ENCODE data around the gene MICU2.

MICU2 gene

GRCh38 chr13:21534760-21535159 is 69.2 kb downstream of the MICU2 start:
- Histone ChIP-seq H3K18ac (ENCODE audit: low read length) (no peak overlapping the region), H3K9ac (ENCODE audit: low read depth, low read length, poor library complexity) (no peak overlapping the region), H4K91ac (ENCODE audit: low read depth, low read length, poor library complexity) (no peak overlapping the region), H2AK5ac (ENCODE audit: low read depth, low read length) (no peak overlapping the region), H3K14ac (ENCODE audit: low read length) (no peak overlapping the region), H3K9me3 (replicated peaks in 1 of 2; ENCODE audit: control insufficient read depth in 2 of 2, insufficient read depth in 1 of 2, low read depth in 1 of 2, low read length in 2 of 2) (no peaks in the 10 kb centered on the region), H2AFZ (ENCODE audit: low read length) (no peak overlapping the region), H3K4me1 (ENCODE audit: control insufficient read depth in 2 of 2, insufficient read depth in 1 of 2, low read depth in 1 of 2, low read length in 2 of 2) (no peaks in the 10 kb centered on the region), H3K36me3 (replicated peaks in 1 of 2; ENCODE audit: control insufficient read depth in 2 of 2, insufficient read depth in 2 of 2, low read length in 2 of 2) (peaks cover 1 to 10% of the 10 kb centered on the region in 2 donors), H3K23ac (ENCODE audit: low read depth, low read length, poor library complexity) (no peak overlapping the region), H3K79me1 (ENCODE audit: low read depth, low read length) (peaks cover 2% of the 10 kb centered on the region), H3K27ac (replicated peaks; ENCODE audit: low read length) (no peak overlapping the region), H2BK15ac (ENCODE audit: low read length) (no peak overlapping the region), H3K4ac (ENCODE audit: low read length) (no peak overlapping the region), H2BK12ac (ENCODE audit: low read length) (no peak overlapping the region), H3K4me3 (ENCODE audit: low read length in 2 of 2) (no peak overlapping the region), H3K4me2 (ENCODE audit: insufficient read depth, low read length, poor library complexity, severe bottlenecking) (no peak overlapping the region), H2BK5ac (ENCODE audit: low read length) (no peak overlapping the region), H4K8ac (ENCODE audit: low read depth, low read length) (no peak overlapping the region), H3K27me3 (ENCODE audit: control insufficient read depth in 3 of 3, insufficient read depth in 3 of 3, low read depth in 1 of 3, low read length in 3 of 3) (no peaks in the 10 kb centered on the region), H2BK120ac (ENCODE audit: low read depth, low read length) (no peak overlapping the region)
- WGBS, 2 donors (ENCODE audit: extremely low coverage in 2 of 2, insufficient read length in 2 of 2, insufficient replicate concordance in 1 of 2): no CpG with 5 or more reads among the region's 1 CpG
- no peak for DNase-seq (ENCODE audit: low spot score)

GRCh38 chr13:21531455-21531854 is 72.5 kb downstream of the MICU2 start:
- Histone ChIP-seq H2AK5ac (ENCODE audit: low read depth, low read length) (no peak overlapping the region), H3K4me3 (ENCODE audit: low read length in 2 of 2) (no peak overlapping the region), H3K14ac (ENCODE audit: low read length) (no peak overlapping the region), H2BK120ac (ENCODE audit: low read depth, low read length) (no peak overlapping the region), H3K27me3 (ENCODE audit: control insufficient read depth in 3 of 3, insufficient read depth in 3 of 3, low read depth in 1 of 3, low read length in 3 of 3) (no peaks in the 10 kb centered on the region), H3K4me2 (ENCODE audit: insufficient read depth, low read length, poor library complexity, severe bottlenecking) (no peak overlapping the region), H4K8ac (ENCODE audit: low read depth, low read length) (no peak overlapping the region), H3K9ac (ENCODE audit: low read depth, low read length, poor library complexity) (no peak overlapping the region), H3K36me3 (replicated peaks in 1 of 2; ENCODE audit: control insufficient read depth in 2 of 2, insufficient read depth in 2 of 2, low read length in 2 of 2) (peaks cover 2 to 5% of the 10 kb centered on the region in 2 donors), H4K91ac (ENCODE audit: low read depth, low read length, poor library complexity) (no peak overlapping the region), H3K18ac (ENCODE audit: low read length) (no peak overlapping the region), H3K27ac (replicated peaks; ENCODE audit: low read length) (no peak overlapping the region), H3K4me1 (ENCODE audit: control insufficient read depth in 2 of 2, insufficient read depth in 1 of 2, low read depth in 1 of 2, low read length in 2 of 2) (no peaks in the 10 kb centered on the region), H3K9me3 (replicated peaks in 1 of 2; ENCODE audit: control insufficient read depth in 2 of 2, insufficient read depth in 1 of 2, low read depth in 1 of 2, low read length in 2 of 2) (no peaks in the 10 kb centered on the region), H2AFZ (ENCODE audit: low read length) (no peak overlapping the region), H2BK15ac (ENCODE audit: low read length) (no peak overlapping the region), H3K79me1 (ENCODE audit: low read depth, low read length) (peaks cover 2% of the 10 kb centered on the region), H2BK12ac (ENCODE audit: low read length) (no peak overlapping the region), H3K23ac (ENCODE audit: low read depth, low read length, poor library complexity) (no peak overlapping the region), H3K4ac (ENCODE audit: low read length) (no peak overlapping the region), H2BK5ac (ENCODE audit: low read length) (no peak overlapping the region)
- WGBS, 2 donors (ENCODE audit: extremely low coverage in 2 of 2, insufficient read length in 2 of 2, insufficient replicate concordance in 1 of 2): no CpG with 5 or more reads among the region's 5 CpGs
- DNase-seq (ENCODE audit: low spot score): no peak

DNA sequence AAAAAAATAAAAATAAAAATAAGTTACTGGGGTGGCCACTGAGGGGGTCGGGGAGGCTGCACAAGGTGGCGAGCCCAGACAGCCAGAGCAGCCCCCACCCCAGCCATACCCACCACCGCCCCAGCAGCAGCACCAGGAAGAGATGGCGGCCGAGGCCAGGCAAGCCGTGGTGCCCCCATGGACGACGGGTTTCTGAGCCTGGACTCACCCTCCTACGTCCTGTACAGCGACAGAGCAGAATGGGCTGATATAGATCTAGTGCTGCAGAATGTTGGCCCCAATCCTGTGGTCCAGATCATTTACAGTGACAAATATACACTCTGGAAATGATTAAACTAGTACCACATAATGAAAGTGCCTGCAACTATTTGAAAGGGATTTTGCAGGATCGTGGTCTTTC is 73.3 kb downstream of the MICU2 start:
- Histone ChIP-seq H3K9me3 (replicated peaks in 1 of 2; ENCODE audit: control insufficient read depth in 2 of 2, insufficient read depth in 1 of 2, low read depth in 1 of 2, low read length in 2 of 2) (no peaks in the 10 kb centered on the region), H3K27me3 (ENCODE audit: control insufficient read depth in 3 of 3, insufficient read depth in 3 of 3, low read depth in 1 of 3, low read length in 3 of 3) (no peaks in the 10 kb centered on the region), H3K14ac (ENCODE audit: low read length) (no peak overlapping the region), H3K27ac (replicated peaks; ENCODE audit: low read length) (no peak overlapping the region), H3K4me3 (ENCODE audit: low read length in 2 of 2) (no peak overlapping the region), H4K8ac (ENCODE audit: low read depth, low read length) (no peak overlapping the region), H2BK120ac (ENCODE audit: low read depth, low read length) (no peak overlapping the region), H3K79me1 (ENCODE audit: low read depth, low read length) (peaks cover 2% of the 10 kb centered on the region), H2AK5ac (ENCODE audit: low read depth, low read length) (no peak overlapping the region), H3K9ac (ENCODE audit: low read depth, low read length, poor library complexity) (peak overlapping the region; percentile 60), H2BK12ac (ENCODE audit: low read length) (peak overlapping the region; percentile 58), H2BK15ac (ENCODE audit: low read length) (no peak overlapping the region), H4K91ac (ENCODE audit: low read depth, low read length, poor library complexity) (no peak overlapping the region), H2BK5ac (ENCODE audit: low read length) (no peak overlapping the region), H2AFZ (ENCODE audit: low read length) (no peak overlapping the region), H3K4me1 (ENCODE audit: control insufficient read depth in 2 of 2, insufficient read depth in 1 of 2, low read depth in 1 of 2, low read length in 2 of 2) (no peaks in the 10 kb centered on the region), H3K23ac (ENCODE audit: low read depth, low read length, poor library complexity) (no peak overlapping the region), H3K18ac (ENCODE audit: low read length) (peak overlapping the region; percentile 48), H3K4me2 (ENCODE audit: insufficient read depth, low read length, poor library complexity, severe bottlenecking) (no peak overlapping the region), H3K4ac (ENCODE audit: low read length) (no peak overlapping the region), H3K36me3 (replicated peaks in 1 of 2; ENCODE audit: control insufficient read depth in 2 of 2, insufficient read depth in 2 of 2, low read length in 2 of 2) (peaks cover 2 to 5% of the 10 kb centered on the region in 2 donors)
- no peak for DNase-seq (ENCODE audit: low spot score)
- no CpG with 5 or more reads among the region's 11 CpGs for WGBS, 2 donors (ENCODE audit: extremely low coverage in 2 of 2, insufficient read length in 2 of 2, insufficient replicate concordance in 1 of 2)

- no peak overlapping the region for H3K14ac ChIP-seq (ENCODE audit: low read length)
- no peak overlapping the region for H2BK15ac ChIP-seq (ENCODE audit: low read length)
- no peak overlapping the region for H3K4ac ChIP-seq (ENCODE audit: low read length)
- no peaks in the 10 kb centered on the region for H3K9me3 ChIP-seq (replicated peaks in 1 of 2; ENCODE audit: control insufficient read depth in 2 of 2, insufficient read depth in 1 of 2, low read depth in 1 of 2, low read length in 2 of 2)
- no peak overlapping the region for H2AFZ ChIP-seq (ENCODE audit: low read length)
- H2BK12ac ChIP-seq (ENCODE audit: low read length): no peak overlapping the region
- no peaks in the 10 kb centered on the region for H3K27me3 ChIP-seq (ENCODE audit: control insufficient read depth in 3 of 3, insufficient read depth in 3 of 3, low read depth in 1 of 3, low read length in 3 of 3)
- no peak overlapping the region for H2AK5ac ChIP-seq (ENCODE audit: low read depth, low read length)
- no peak overlapping the region for H3K9ac ChIP-seq (ENCODE audit: low read depth, low read length, poor library complexity)
- no peak for DNase-seq (ENCODE audit: low spot score)
- no peak overlapping the region for H3K18ac ChIP-seq (ENCODE audit: low read length)
- peaks cover 2% of the 10 kb centered on the region for H3K79me1 ChIP-seq (ENCODE audit: low read depth, low read length)
- H4K91ac ChIP-seq (ENCODE audit: low read depth, low read length, poor library complexity): no peak overlapping the region
- H2BK120ac ChIP-seq (ENCODE audit: low read depth, low read length): no peak overlapping the region
- no peak overlapping the region for H3K23ac ChIP-seq (ENCODE audit: low read depth, low read length, poor library complexity)
- WGBS, 2 donors (ENCODE audit: extremely low coverage in 2 of 2, insufficient read length in 2 of 2, insufficient replicate concordance in 1 of 2): no CpG with 5 or more reads among the region's 3 CpGs
- H4K8ac ChIP-seq (ENCODE audit: low read depth, low read length): no peak overlapping the region
- no peaks in the 10 kb centered on the region for H3K4me1 ChIP-seq (ENCODE audit: control insufficient read depth in 2 of 2, insufficient read depth in 1 of 2, low read depth in 1 of 2, low read length in 2 of 2)
- no peak overlapping the region for H3K4me3 ChIP-seq (ENCODE audit: low read length in 2 of 2)
- no peak overlapping the region for H3K4me2 ChIP-seq (ENCODE audit: insufficient read depth, low read length, poor library complexity, severe bottlenecking)
- H2BK5ac ChIP-seq (ENCODE audit: low read length): no peak overlapping the region
- H3K36me3 ChIP-seq (replicated peaks in 1 of 2; ENCODE audit: control insufficient read depth in 2 of 2, insufficient read depth in 2 of 2, low read length in 2 of 2): peaks cover 2 to 5% of the 10 kb centered on the region in 2 donors
- H3K27ac ChIP-seq (replicated peaks; ENCODE audit: low read length): no peak overlapping the region
Measured at GRCh38 chr13:21529146-21529893, 74.7 kb downstream of the MICU2 start.
